Upper lobe of left lung (tissue), 4 donors: ENCODE measurements around the gene NIT1.

ENCODE experiments used
- CTCF ChIP-seq, 6 experiments: fragments of 450-650 bp in 4 of 6; fragments of 200-600 bp in 2 of 6; sonication (generic) in 2 of 6; IDR thresholded peaks; one replicate each; pipeline ENCODE4 v1.5.1; 2016 to 2019; ENCODE audit warnings: antibody characterized with exemption in 6 of 6
- EP300 ChIP-seq, 4 donors: sonication (generic); formaldehyde crosslinking; IDR thresholded peaks; one replicate each; pipeline ENCODE4 v1.5.1; 2017; ENCODE audit warnings: antibody characterized with exemption in 4 of 4, control low read depth in 2 of 4
- POLR2A ChIP-seq, 4 donors: fragments of 450-650 bp; IDR thresholded peaks; one replicate each; pipeline ENCODE4 v1.5.1; 2016 to 2017; ENCODE audit warnings: antibody characterized with exemption in 4 of 4, mild to moderate bottlenecking in 2 of 4
- POLR2AphosphoS5 ChIP-seq, 2 donors: sonication (generic); formaldehyde crosslinking; IDR thresholded peaks; one replicate each; pipeline ENCODE4 v1.5.1; 2017; ENCODE audit warnings: antibody characterized with exemption in 2 of 2

DNA sequence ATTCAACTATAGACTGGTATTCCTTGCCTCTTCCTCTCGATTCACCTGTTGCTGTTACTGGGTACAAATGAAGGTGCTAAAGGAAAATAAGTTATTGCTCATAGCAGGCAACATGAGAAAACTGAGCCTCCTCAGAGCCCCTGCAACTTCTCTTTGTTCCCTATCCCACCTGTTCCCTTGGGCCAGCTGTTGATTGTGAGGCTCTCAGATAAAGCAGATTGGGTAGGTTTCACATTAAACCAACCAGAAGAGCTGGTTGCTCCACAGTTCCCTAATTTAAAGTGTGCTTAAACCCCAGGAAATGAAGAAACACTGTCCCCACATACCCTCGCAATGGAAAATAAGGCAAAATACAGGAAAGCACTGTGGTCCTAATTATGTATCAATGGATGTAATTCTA is 9.7 kb downstream of the NIT1 start:
- no peak for TF ChIP-seq CTCF (IDR thresholded peaks at IDR 0.05)
- TF ChIP-seq POLR2AphosphoS5 (IDR thresholded peaks at IDR 0.05) = no peak
- no peak for TF ChIP-seq EP300 (IDR thresholded peaks at IDR 0.05)
- no peak for TF ChIP-seq POLR2A (IDR thresholded peaks at IDR 0.05)
